ENCODE measurements around the gene OR2W3.

DNA sequence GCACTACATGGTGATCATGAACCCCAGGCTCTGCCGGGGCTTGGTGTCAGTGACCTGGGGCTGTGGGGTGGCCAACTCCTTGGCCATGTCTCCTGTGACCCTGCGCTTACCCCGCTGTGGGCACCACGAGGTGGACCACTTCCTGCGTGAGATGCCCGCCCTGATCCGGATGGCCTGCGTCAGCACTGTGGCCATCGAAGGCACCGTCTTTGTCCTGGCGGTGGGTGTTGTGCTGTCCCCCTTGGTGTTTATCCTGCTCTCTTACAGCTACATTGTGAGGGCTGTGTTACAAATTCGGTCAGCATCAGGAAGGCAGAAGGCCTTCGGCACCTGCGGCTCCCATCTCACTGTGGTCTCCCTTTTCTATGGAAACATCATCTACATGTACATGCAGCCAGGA is 589 bp downstream of the OR2W3 start:
- TF ChIP-seq, protein P1, sequence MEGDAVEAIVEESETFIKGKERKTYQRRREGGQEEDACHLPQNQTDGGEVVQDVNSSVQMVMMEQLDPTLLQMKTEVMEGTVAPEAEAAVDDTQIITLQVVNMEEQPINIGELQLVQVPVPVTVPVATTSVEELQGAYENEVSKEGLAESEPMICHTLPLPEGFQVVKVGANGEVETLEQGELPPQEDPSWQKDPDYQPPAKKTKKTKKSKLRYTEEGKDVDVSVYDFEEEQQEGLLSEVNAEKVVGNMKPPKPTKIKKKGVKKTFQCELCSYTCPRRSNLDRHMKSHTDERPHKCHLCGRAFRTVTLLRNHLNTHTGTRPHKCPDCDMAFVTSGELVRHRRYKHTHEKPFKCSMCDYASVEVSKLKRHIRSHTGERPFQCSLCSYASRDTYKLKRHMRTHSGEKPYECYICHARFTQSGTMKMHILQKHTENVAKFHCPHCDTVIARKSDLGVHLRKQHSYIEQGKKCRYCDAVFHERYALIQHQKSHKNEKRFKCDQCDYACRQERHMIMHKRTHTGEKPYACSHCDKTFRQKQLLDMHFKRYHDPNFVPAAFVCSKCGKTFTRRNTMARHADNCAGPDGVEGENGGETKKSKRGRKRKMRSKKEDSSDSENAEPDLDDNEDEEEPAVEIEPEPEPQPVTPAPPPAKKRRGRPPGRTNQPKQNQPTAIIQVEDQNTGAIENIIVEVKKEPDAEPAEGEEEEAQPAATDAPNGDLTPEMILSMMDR (IDR thresholded peaks at IDR 0.05), result no peak
- TF ChIP-seq POLR2A (IDR thresholded peaks at IDR 0.05), result no peak
